HL-60 (cell line): Measurements from ENCODE around the gene FRK.

ENCODE experiments used
- POLR2AphosphoS5 ChIP-seq: IDR thresholded peaks from 2 replicates; pipeline ENCODE4 v1.6.1; 2012; ENCODE audit warnings: low read depth
- TF ChIP-seq, protein P1 (sequence below): IDR thresholded peaks from one replicate; pipeline ENCODE4 v1.5.1; 2011; ENCODE audit warnings: low read length, control low read depth, inconsistent platforms; ENCODE audit not compliant: insufficient read depth
- TF ChIP-seq, protein P2 (sequence below): IDR thresholded peaks from 2 replicates; pipeline ENCODE4 v1.6.1; 2012; ENCODE audit warnings: low read depth; ENCODE audit not compliant: insufficient replicate concordance

DNA sequence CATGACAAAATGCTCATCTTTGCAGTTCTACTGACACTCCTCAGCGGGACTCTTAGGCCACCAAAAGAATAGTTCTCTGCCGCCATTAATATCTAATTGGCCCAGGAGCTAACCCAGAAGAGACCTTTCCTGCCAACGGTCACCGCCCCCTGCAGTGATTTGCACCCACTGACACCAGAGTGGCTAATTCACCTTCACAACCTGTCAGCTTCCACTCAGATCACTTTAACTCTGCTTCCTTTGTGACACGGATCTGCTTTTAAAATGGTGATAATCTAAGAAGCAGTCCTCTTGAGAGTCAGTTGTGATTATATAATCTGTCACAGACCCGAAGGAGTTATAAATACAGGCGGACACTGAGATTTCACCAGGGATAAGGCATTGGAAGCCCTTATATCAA lies 172.8 kb downstream of the FRK start:
- TF ChIP-seq, protein P1, sequence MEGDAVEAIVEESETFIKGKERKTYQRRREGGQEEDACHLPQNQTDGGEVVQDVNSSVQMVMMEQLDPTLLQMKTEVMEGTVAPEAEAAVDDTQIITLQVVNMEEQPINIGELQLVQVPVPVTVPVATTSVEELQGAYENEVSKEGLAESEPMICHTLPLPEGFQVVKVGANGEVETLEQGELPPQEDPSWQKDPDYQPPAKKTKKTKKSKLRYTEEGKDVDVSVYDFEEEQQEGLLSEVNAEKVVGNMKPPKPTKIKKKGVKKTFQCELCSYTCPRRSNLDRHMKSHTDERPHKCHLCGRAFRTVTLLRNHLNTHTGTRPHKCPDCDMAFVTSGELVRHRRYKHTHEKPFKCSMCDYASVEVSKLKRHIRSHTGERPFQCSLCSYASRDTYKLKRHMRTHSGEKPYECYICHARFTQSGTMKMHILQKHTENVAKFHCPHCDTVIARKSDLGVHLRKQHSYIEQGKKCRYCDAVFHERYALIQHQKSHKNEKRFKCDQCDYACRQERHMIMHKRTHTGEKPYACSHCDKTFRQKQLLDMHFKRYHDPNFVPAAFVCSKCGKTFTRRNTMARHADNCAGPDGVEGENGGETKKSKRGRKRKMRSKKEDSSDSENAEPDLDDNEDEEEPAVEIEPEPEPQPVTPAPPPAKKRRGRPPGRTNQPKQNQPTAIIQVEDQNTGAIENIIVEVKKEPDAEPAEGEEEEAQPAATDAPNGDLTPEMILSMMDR = no peak
- no peak for TF ChIP-seq POLR2AphosphoS5
- TF ChIP-seq, protein P2, sequence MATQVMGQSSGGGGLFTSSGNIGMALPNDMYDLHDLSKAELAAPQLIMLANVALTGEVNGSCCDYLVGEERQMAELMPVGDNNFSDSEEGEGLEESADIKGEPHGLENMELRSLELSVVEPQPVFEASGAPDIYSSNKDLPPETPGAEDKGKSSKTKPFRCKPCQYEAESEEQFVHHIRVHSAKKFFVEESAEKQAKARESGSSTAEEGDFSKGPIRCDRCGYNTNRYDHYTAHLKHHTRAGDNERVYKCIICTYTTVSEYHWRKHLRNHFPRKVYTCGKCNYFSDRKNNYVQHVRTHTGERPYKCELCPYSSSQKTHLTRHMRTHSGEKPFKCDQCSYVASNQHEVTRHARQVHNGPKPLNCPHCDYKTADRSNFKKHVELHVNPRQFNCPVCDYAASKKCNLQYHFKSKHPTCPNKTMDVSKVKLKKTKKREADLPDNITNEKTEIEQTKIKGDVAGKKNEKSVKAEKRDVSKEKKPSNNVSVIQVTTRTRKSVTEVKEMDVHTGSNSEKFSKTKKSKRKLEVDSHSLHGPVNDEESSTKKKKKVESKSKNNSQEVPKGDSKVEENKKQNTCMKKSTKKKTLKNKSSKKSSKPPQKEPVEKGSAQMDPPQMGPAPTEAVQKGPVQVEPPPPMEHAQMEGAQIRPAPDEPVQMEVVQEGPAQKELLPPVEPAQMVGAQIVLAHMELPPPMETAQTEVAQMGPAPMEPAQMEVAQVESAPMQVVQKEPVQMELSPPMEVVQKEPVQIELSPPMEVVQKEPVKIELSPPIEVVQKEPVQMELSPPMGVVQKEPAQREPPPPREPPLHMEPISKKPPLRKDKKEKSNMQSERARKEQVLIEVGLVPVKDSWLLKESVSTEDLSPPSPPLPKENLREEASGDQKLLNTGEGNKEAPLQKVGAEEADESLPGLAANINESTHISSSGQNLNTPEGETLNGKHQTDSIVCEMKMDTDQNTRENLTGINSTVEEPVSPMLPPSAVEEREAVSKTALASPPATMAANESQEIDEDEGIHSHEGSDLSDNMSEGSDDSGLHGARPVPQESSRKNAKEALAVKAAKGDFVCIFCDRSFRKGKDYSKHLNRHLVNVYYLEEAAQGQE = no peak
